GM23248 (cell line): ENCODE data around the gene B2M. TPM values are rescaled to one million over a fixed set of nuclear protein-coding genes. Genes with fewer than 3 reads are reported as not detected.
"Not testable (repeated sequence)": the region's sequence is repeated elsewhere in the genome, so short reads cannot be mapped to it uniquely, and the experiment has no call there.

Source experiments
- DNase-seq: peaks from one replicate; pipeline ENCODE4 v3.0.0-alpha.2; 2015
- H2AFZ ChIP-seq: fragments of 200-600 bp; sonication (generic); 2 replicates; pipeline ENCODE4 v1.6.1; 2016; ENCODE audit warnings: antibody characterized with exemption
- H3F3A ChIP-seq: fragments of 200-600 bp; sonication (generic); 2 replicates; pipeline ENCODE4 v1.6.1; 2016; ENCODE audit warnings: mild to moderate bottlenecking, antibody characterized with exemption, mixed run types; ENCODE audit not compliant: insufficient read depth
- H3K27ac ChIP-seq: fragments of 200-600 bp; sonication (generic); 2 replicates; pipeline ENCODE4 v1.5.1; 2016; ENCODE audit warnings: mild to moderate bottlenecking
- H3K27me3 ChIP-seq: fragments of 200-600 bp; sonication (generic); replicated peaks from 2 replicates; pipeline ENCODE4 v1.6.1; 2016; ENCODE audit warnings: mild to moderate bottlenecking; ENCODE audit not compliant: insufficient read depth
- H3K36me3 ChIP-seq: fragments of 200-600 bp; sonication (generic); 2 replicates; pipeline ENCODE4 v1.6.1; 2016; ENCODE audit warnings: low read depth, mild to moderate bottlenecking
- H3K4me1 ChIP-seq: fragments of 200-600 bp; sonication (generic); 2 replicates; pipeline ENCODE4 v1.6.1; 2016; ENCODE audit warnings: mild to moderate bottlenecking; ENCODE audit not compliant: insufficient read depth
- H3K4me2 ChIP-seq: fragments of 200-600 bp; sonication (generic); one replicate; pipeline ENCODE4 v1.6.1; 2016; ENCODE audit warnings: mild to moderate bottlenecking; ENCODE audit not compliant: unreplicated experiment
- H3K4me3 ChIP-seq: fragments of 200-600 bp; sonication (generic); 2 replicates; pipeline ENCODE4 v1.5.1; 2016; ENCODE audit warnings: mild to moderate bottlenecking
- H3K79me2 ChIP-seq: fragments of 200-600 bp; sonication (generic); 2 replicates; pipeline ENCODE4 v1.6.1; 2016; ENCODE audit warnings: mild to moderate bottlenecking; ENCODE audit not compliant: insufficient read depth
- H3K9ac ChIP-seq: fragments of 200-600 bp; sonication (generic); 2 replicates; pipeline ENCODE4 v1.6.1; 2016; ENCODE audit warnings: mild to moderate bottlenecking
- H3K9me2 ChIP-seq: fragments of 200-600 bp; sonication (generic); 2 replicates; pipeline ENCODE4 v1.6.1; 2016; ENCODE audit warnings: mixed run types, mild to moderate bottlenecking, moderate library complexity; ENCODE audit not compliant: insufficient read depth
- H3K9me3 ChIP-seq: fragments of 200-600 bp; sonication (generic); one replicate; pipeline ENCODE4 v1.6.1; 2017; ENCODE audit warnings: low read depth
- H4K20me1 ChIP-seq: fragments of 200-600 bp; sonication (generic); 2 replicates; pipeline ENCODE4 v1.6.0; 2016; ENCODE audit not compliant: insufficient read depth
- EZH2 ChIP-seq: fragments of 200-600 bp; sonication (generic); IDR thresholded peaks from 2 replicates; pipeline ENCODE4 v1.6.1; 2018; ENCODE audit warnings: antibody characterized with exemption, mild to moderate bottlenecking; ENCODE audit not compliant: insufficient read depth, poor library complexity, severe bottlenecking
- EZH2phosphoT487 ChIP-seq: fragments of 200-600 bp; sonication (generic); IDR thresholded peaks from 2 replicates; pipeline ENCODE4 v1.6.1; 2018; ENCODE audit warnings: antibody characterized with exemption, moderate library complexity, mild to moderate bottlenecking, low read depth; ENCODE audit not compliant: insufficient read depth
- WGBS, 2 experiments: methylation state at CpG; one replicate each; pipeline ENCODE4 v1.1.6; 2015 to 2017; ENCODE audit warnings: low lambda C conversion rate in 2 of 2, low coverage in 1 of 2; ENCODE audit errors: missing lambda C conversion rate in 2 of 2; 5-methylcytosine and 5-hydroxymethylcytosine counted together
- in situ Hi-C: fragments of 300-500 bp; cut with MboI; formaldehyde crosslinking; loops from 2 replicates; pipeline ENCODE4 v1.15.0; 2020
- polyA plus RNA-seq: library from polyadenylated mRNA; unstranded; fragments of >200 nt; fragmentation: Nextera tagmentation; extraction: Ambion mirVana; gene quantifications from 2 replicates; pipeline ENCODE4 v1.2.1, GENCODE V29; 2016
- total RNA-seq: library from RNA; depleted of rRNA; stranded (reverse); fragments of >200 nt; shearing (Covaris generic); gene quantifications from 2 replicates; pipeline ENCODE4 v1.2.3, GENCODE V29; 2014

The B2M gene
- total and polyA plus RNA-seq, 2 experiments from 2014 or later, result 2,442 to 3,619 TPM

- DNase-seq, result no peak
- Histone ChIP-seq H3K9me3 (no peaks in the 10 kb centered on the region), H3K4me1 (0 out of 2 replicates have a peak, but pooled peaks cover 5% of the 10 kb centered on the region), H3K9ac (no peak overlapping the region), H4K20me1 (peaks cover 6% of the 10 kb centered on the region; the same call in 1 of the 2 replicates), H3K36me3 (peaks cover 37% of the 10 kb centered on the region), H3K4me2 (no peak overlapping the region), H3K4me3 (no peak overlapping the region), H2AFZ (no peak overlapping the region), H3K27ac (no peak overlapping the region), H3K27me3 (no peaks in the 10 kb centered on the region), H3K79me2 (peaks cover 19% of the 10 kb centered on the region), H3F3A (peaks cover 40% of the 10 kb centered on the region), H3K9me2 (no peaks in the 10 kb centered on the region)
- WGBS, 2 experiments, result 96% methylated on average over 8 of the region's 8 CpGs
- in situ Hi-C loops, result no loop called here
- TF ChIP-seq EZH2, result no peak
- TF ChIP-seq EZH2phosphoT487, result no peak
Observed at GRCh38 chr15:44718927-44719292, 7.6 kb downstream of the B2M start.

GRCh38 chr15:44719293-44719999 is 8.1 kb downstream of the B2M start:
- Histone ChIP-seq H3K79me2 (peaks cover 13% of the 10 kb centered on the region), H3K9ac (no peak overlapping the region), H3K9me3 (no peaks in the 10 kb centered on the region), H2AFZ (no peak overlapping the region), H4K20me1 (peaks cover 6% of the 10 kb centered on the region; the same call in 1 of the 2 replicates), H3K4me2 (no peak overlapping the region), H3K4me3 (no peak overlapping the region), H3K27ac (no peak overlapping the region), H3K36me3 (peaks cover 37% of the 10 kb centered on the region), H3K4me1 (no peaks in the 10 kb centered on the region), H3F3A (peaks cover 40% of the 10 kb centered on the region), H3K27me3 (no peaks in the 10 kb centered on the region), H3K9me2 (no peaks in the 10 kb centered on the region)
- 85 to 89% methylated on average over 4 of the region's 4 CpGs for WGBS, 2 experiments
- no peak for TF ChIP-seq EZH2phosphoT487
- TF ChIP-seq EZH2, result no peak
- no peak for DNase-seq
- in situ Hi-C loops, result no loop called here

- H3K4me1 ChIP-seq, H3K27me3 ChIP-seq, H3K27ac ChIP-seq, DNase-seq, H3K9me2 ChIP-seq, H3K4me2 ChIP-seq, H2AFZ ChIP-seq, H3K9me3 ChIP-seq, H3K9ac ChIP-seq, in situ Hi-C loops, H3K4me3 ChIP-seq, H4K20me1 ChIP-seq, H3K79me2 ChIP-seq: not testable (repeated sequence)
- 94% methylated on average over 8 of the region's 8 CpGs for WGBS, 2 experiments
- H3F3A ChIP-seq, result peaks cover 40% of the 10 kb centered on the region
- peaks cover 37% of the 10 kb centered on the region for H3K36me3 ChIP-seq
Observed at GRCh38 chr15:44720000-44720435, 8.7 kb downstream of the B2M start.

GRCh38 chr15:44720460-44721176 is 9.3 kb downstream of the B2M start:
- H3K9ac ChIP-seq, result no peak overlapping the region
- no peaks in the 10 kb centered on the region for H3K9me3 ChIP-seq
- no peaks in the 10 kb centered on the region for H3K27me3 ChIP-seq
- no peaks in the 10 kb centered on the region for H3K9me2 ChIP-seq
- WGBS, 2 experiments, result 73 to 75% methylated on average over 4 of the region's 4 CpGs
- no peak for TF ChIP-seq EZH2phosphoT487
- TF ChIP-seq EZH2, result no peak
- no peaks in the 10 kb centered on the region for H3K4me1 ChIP-seq
- in situ Hi-C loops, result no loop called here
- no peak overlapping the region for H3K4me3 ChIP-seq
- no peak overlapping the region for H3K27ac ChIP-seq
- DNase-seq, result no peak
- peaks cover 40% of the 10 kb centered on the region for H3F3A ChIP-seq
- H2AFZ ChIP-seq, result no peak overlapping the region
- H3K79me2 ChIP-seq, result peaks cover 2% of the 10 kb centered on the region; the same call in 1 of the 2 replicates
- peaks cover 33% of the 10 kb centered on the region for H3K36me3 ChIP-seq
- no peaks in the 10 kb centered on the region for H4K20me1 ChIP-seq
- H3K4me2 ChIP-seq, result no peak overlapping the region
